Neuronal stem cell (in vitro differentiated cells): ENCODE measurements around the gene PCLO.

Experiments
- DNase-seq: peaks from one replicate; pipeline ENCODE4 v3.0.0-alpha.2; 2013; ENCODE audit warnings: low spot score
- H2AFZ ChIP-seq: one replicate; pipeline ENCODE4 v1.6.1; 2013; ENCODE audit warnings: mild to moderate bottlenecking, low read length, inconsistent platforms
- H2AK5ac ChIP-seq: 2 replicates; pipeline ENCODE4 v1.6.1; 2013; ENCODE audit warnings: low read depth, mild to moderate bottlenecking, inconsistent platforms, low read length, moderate library complexity, mixed read lengths
- H2BK120ac ChIP-seq: 2 replicates; pipeline ENCODE4 v1.6.1; 2013; ENCODE audit warnings: low read depth, mild to moderate bottlenecking, inconsistent platforms, low read length, moderate library complexity, mixed read lengths
- H2BK12ac ChIP-seq: one replicate; pipeline ENCODE4 v1.6.1; 2013; ENCODE audit warnings: low read length, inconsistent platforms
- H2BK15ac ChIP-seq: 2 replicates; pipeline ENCODE4 v1.6.1; 2013; ENCODE audit warnings: mild to moderate bottlenecking, low read length, inconsistent platforms, mixed read lengths
- H2BK5ac ChIP-seq: one replicate; pipeline ENCODE4 v1.6.1; 2013; ENCODE audit warnings: inconsistent platforms, mild to moderate bottlenecking, low read length, moderate library complexity
- H3K14ac ChIP-seq: one replicate; pipeline ENCODE4 v1.6.1; 2013; ENCODE audit warnings: low read length, inconsistent platforms
- H3K18ac ChIP-seq: 2 replicates; pipeline ENCODE4 v1.6.1; 2013; ENCODE audit warnings: low read length, inconsistent platforms
- H3K23ac ChIP-seq: 2 replicates; pipeline ENCODE4 v1.6.1; 2013; ENCODE audit warnings: low read depth, mild to moderate bottlenecking, mixed read lengths, low read length, inconsistent platforms; ENCODE audit not compliant: poor library complexity
- H3K27ac ChIP-seq: replicated peaks from 3 replicates; pipeline ENCODE4 v1.5.1; 2013; ENCODE audit warnings: low read length, inconsistent platforms
- H3K27me3 ChIP-seq, 3 experiments: 2 replicates each; pipeline ENCODE4 v1.6.1; 2013; ENCODE audit warnings: low read length in 3 of 3, mild to moderate bottlenecking in 2 of 3, inconsistent platforms in 1 of 3, low read depth in 1 of 3, mixed read lengths in 1 of 3, moderate library complexity in 1 of 3; ENCODE audit not compliant: control insufficient read depth in 3 of 3, insufficient read depth in 3 of 3
- H3K36me3 ChIP-seq, 2 donors: replicated peaks in 1 of 2; 2 replicates each; pipeline ENCODE4 v1.6.1; 2013; ENCODE audit warnings: low read length in 2 of 2; ENCODE audit not compliant: control insufficient read depth in 2 of 2, insufficient read depth in 2 of 2
- H3K4ac ChIP-seq: 2 replicates; pipeline ENCODE4 v1.6.1; 2013; ENCODE audit warnings: inconsistent platforms, mild to moderate bottlenecking, low read length, moderate library complexity
- H3K4me1 ChIP-seq, 2 donors: 1 replicate in 1 of 2; 2 replicates in 1 of 2; pipeline ENCODE4 v1.6.1; 2013; ENCODE audit warnings: low read length in 2 of 2, low read depth in 1 of 2; ENCODE audit not compliant: control insufficient read depth in 2 of 2, insufficient read depth in 1 of 2
- H3K4me2 ChIP-seq: one replicate; pipeline ENCODE4 v1.6.1; 2013; ENCODE audit warnings: mild to moderate bottlenecking, low read length, inconsistent platforms; ENCODE audit not compliant: insufficient read depth, poor library complexity, severe bottlenecking
- H3K4me3 ChIP-seq, 2 donors: 2 replicates each; pipeline ENCODE4 v1.5.1; 2013; ENCODE audit warnings: low read length in 2 of 2, mild to moderate bottlenecking in 2 of 2, inconsistent platforms in 1 of 2, moderate library complexity in 1 of 2
- H3K79me1 ChIP-seq: one replicate; pipeline ENCODE4 v1.6.1; 2013; ENCODE audit warnings: low read depth, mild to moderate bottlenecking, inconsistent platforms, low read length, moderate library complexity
- H3K9ac ChIP-seq: one replicate; pipeline ENCODE4 v1.6.1; 2013; ENCODE audit warnings: mild to moderate bottlenecking, low read depth, low read length, inconsistent platforms; ENCODE audit not compliant: poor library complexity
- H3K9me3 ChIP-seq, 2 donors: replicated peaks in 1 of 2; 2 replicates each; pipeline versions ENCODE3 to v1.6.1; 2013; ENCODE audit warnings: low read length in 2 of 2, mild to moderate bottlenecking in 2 of 2, inconsistent platforms in 1 of 2, low read depth in 1 of 2, mixed read lengths in 1 of 2, moderate library complexity in 1 of 2; ENCODE audit not compliant: control insufficient read depth in 2 of 2, insufficient read depth in 1 of 2
- H4K8ac ChIP-seq: one replicate; pipeline ENCODE4 v1.6.1; 2013; ENCODE audit warnings: low read depth, mild to moderate bottlenecking, inconsistent platforms, low read length, moderate library complexity
- H4K91ac ChIP-seq: one replicate; pipeline ENCODE4 v1.6.1; 2013; ENCODE audit warnings: low read length, low read depth, mild to moderate bottlenecking, inconsistent platforms; ENCODE audit not compliant: poor library complexity
- WGBS, 2 donors: extraction: QIAGEN DNeasy Blood & Tissue Kit; methylation state at CpG; one replicate each; pipeline ENCODE4 v1.1.7; 2013; ENCODE audit warnings: missing lambda C conversion rate in 2 of 2, mixed read lengths in 1 of 2; ENCODE audit not compliant: insufficient read length in 2 of 2, insufficient replicate concordance in 1 of 2; ENCODE audit errors: extremely low coverage in 2 of 2; 5-methylcytosine and 5-hydroxymethylcytosine counted together

PCLO gene

DNA sequence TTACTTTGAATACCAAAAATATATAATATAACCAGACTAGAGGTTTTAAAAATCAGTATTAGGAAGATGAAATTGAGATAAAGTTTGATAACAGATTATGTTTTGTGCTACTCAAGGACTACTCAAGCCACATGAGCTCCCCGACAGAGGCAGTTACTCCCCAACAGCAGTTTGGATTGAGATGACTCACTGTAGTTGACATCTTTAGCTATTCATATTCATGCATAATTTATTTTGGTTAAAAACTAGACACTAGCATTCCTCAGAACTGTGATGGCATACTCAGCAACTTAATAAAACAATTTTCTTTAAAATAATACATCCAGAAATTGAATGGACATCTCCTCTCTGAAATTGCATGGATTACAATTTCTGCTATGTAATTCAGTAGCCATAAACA lies 19.6 kb downstream of the PCLO start:
- Histone ChIP-seq H3K79me1 (no peaks in the 10 kb centered on the region), H2BK120ac (no peak overlapping the region), H3K14ac (no peak overlapping the region), H4K8ac (no peak overlapping the region), H3K9me3 (peaks cover 0 to 4% of the 10 kb centered on the region in 2 donors), H3K27ac (no peak overlapping the region), H3K36me3 (peaks cover 0 to 44% of the 10 kb centered on the region in 2 donors), H2BK12ac (no peak overlapping the region), H3K9ac (no peak overlapping the region), H3K4me2 (no peak overlapping the region), H3K4me1 (no peaks in the 10 kb centered on the region), H2AK5ac (no peak overlapping the region), H2AFZ (no peak overlapping the region), H3K18ac (no peak overlapping the region), H3K4me3 (no peak overlapping the region), H4K91ac (no peak overlapping the region), H2BK5ac (no peak overlapping the region), H3K23ac (no peak overlapping the region), H2BK15ac (no peak overlapping the region), H3K4ac (no peak overlapping the region), H3K27me3 (no peaks in the 10 kb centered on the region)
- DNase-seq = no peak
- WGBS, 2 donors = no CpG with 5 or more reads among the region's 1 CpG

DNA sequence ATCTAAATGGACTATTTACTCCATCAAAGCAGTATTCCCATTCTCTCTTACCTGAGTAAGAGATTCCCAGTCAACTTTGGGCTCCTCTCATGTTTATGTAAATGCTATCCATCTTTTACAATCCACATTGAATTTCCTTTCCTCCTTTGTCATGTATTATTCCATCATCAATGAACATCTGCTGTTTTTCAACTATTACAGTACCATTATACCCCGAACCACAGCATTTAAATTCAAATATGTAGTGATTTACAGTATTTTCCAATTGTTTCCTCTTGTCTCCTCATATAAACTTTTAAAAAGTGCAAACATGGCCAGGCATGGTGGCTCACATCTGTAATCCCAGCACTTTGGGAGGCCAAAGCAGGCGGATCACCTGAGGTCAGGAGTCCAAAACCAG lies 20.3 kb downstream of the PCLO start:
- no peaks in the 10 kb centered on the region for H3K79me1 ChIP-seq
- H3K36me3 ChIP-seq = peaks cover 0 to 42% of the 10 kb centered on the region in 2 donors
- no peak overlapping the region for H2AK5ac ChIP-seq
- H3K4ac ChIP-seq = no peak overlapping the region
- H4K91ac ChIP-seq = no peak overlapping the region
- H3K4me2 ChIP-seq = no peak overlapping the region
- H2BK5ac ChIP-seq = no peak overlapping the region
- no peak overlapping the region for H3K9ac ChIP-seq
- no peak overlapping the region for H2BK15ac ChIP-seq
- no peak overlapping the region for H2BK120ac ChIP-seq
- no peak overlapping the region for H3K14ac ChIP-seq
- peaks cover 0 to 4% of the 10 kb centered on the region in 2 donors for H3K9me3 ChIP-seq
- H3K27me3 ChIP-seq = no peaks in the 10 kb centered on the region
- no peaks in the 10 kb centered on the region for H3K4me1 ChIP-seq
- no peak overlapping the region for H3K27ac ChIP-seq
- H2AFZ ChIP-seq = no peak overlapping the region
- H3K4me3 ChIP-seq = no peak overlapping the region
- no peak overlapping the region for H3K23ac ChIP-seq
- no peak for DNase-seq
- H4K8ac ChIP-seq = peak overlapping the region; percentile 43
- no peak overlapping the region for H3K18ac ChIP-seq
- no peak overlapping the region for H2BK12ac ChIP-seq
- WGBS, 2 donors = no CpG with 5 or more reads among the region's 2 CpGs

DNA sequence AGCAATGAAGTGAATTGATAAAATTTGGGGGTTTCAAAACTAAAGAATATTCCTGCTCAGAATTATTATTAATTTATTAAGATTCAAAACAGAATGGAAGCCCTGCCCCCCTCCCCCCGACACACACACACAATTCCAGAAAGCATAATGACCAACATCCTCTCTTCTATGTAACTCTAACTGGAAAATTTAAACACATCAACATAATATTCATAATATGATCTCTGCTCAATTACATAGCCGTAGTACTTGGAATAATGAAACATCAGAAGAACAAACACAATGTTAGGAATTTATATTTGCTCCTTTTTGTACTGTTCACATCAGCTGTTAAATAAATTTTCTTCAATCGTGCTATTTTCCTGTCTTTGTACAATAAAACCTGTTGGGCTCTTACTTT lies 20.8 kb downstream of the PCLO start:
- no peak overlapping the region for H2AK5ac ChIP-seq
- H3K4me1 ChIP-seq = no peaks in the 10 kb centered on the region
- no peaks in the 10 kb centered on the region for H3K27me3 ChIP-seq
- no peaks in the 10 kb centered on the region for H3K79me1 ChIP-seq
- H3K14ac ChIP-seq = no peak overlapping the region
- H2BK12ac ChIP-seq = no peak overlapping the region
- no peak overlapping the region for H3K4ac ChIP-seq
- H2BK120ac ChIP-seq = no peak overlapping the region
- H3K23ac ChIP-seq = no peak overlapping the region
- no peak overlapping the region for H3K4me3 ChIP-seq
- no peak overlapping the region for H4K8ac ChIP-seq
- H3K4me2 ChIP-seq = no peak overlapping the region
- no peak overlapping the region for H4K91ac ChIP-seq
- H2AFZ ChIP-seq = no peak overlapping the region
- H3K27ac ChIP-seq = no peak overlapping the region
- WGBS, 2 donors = no CpG with 5 or more reads among the region's 3 CpGs
- DNase-seq = no peak
- no peak overlapping the region for H3K9ac ChIP-seq
- H3K18ac ChIP-seq = no peak overlapping the region
- H2BK15ac ChIP-seq = no peak overlapping the region
- no peak overlapping the region for H2BK5ac ChIP-seq
- peaks cover 0 to 4% of the 10 kb centered on the region in 2 donors for H3K9me3 ChIP-seq
- peaks cover 0 to 40% of the 10 kb centered on the region in 2 donors for H3K36me3 ChIP-seq

DNA sequence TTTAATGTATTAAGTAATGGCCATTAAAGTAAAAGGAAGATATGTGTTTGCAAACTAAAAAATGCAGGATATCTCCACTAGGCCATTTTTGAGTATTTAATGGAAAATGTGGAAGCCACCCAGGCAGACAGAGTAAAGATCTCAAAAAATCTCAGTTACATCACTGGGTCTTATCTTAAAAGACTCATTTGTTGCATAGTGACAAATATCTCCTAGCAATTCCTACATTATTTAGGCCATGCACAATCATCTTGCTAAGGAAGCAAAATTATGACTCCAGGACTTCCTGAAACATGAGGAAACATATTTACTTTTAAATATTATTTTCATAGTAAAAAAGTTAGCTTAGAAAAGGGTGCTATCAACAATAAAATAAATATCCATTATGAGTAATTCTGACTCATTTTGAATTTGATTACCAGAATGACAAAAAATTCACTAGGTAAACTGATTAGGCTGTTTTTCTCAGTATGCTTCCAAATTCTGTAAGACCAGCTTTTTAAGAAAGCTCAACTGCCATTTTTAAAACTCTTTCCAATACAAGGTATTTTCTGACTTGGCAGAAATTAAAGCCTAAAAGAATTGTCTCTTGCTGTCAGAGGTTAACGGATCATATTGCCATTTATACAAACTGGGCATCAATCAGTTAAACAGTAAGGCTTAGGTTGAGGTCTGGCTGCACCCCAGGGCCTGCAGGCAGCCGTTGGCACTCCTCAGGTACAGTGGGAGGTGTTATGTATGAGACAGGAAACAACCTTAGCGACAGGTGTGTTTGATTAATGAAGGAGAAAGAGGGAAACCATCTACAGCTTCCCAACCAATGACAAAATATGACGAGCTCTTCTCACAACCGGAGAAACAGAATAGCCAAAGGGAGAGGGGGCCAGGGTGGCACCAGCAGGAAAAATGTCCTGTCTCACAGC lies 31.8 kb downstream of the PCLO start:
- Histone ChIP-seq H3K36me3 (peaks cover 0 to 44% of the 10 kb centered on the region in 2 donors), H3K9ac (no peak overlapping the region), H2BK15ac (no peak overlapping the region), H2BK12ac (no peak overlapping the region), H3K9me3 (peaks cover 0 to 3% of the 10 kb centered on the region in 2 donors), H2BK5ac (no peak overlapping the region), H2BK120ac (no peak overlapping the region), H3K4me1 (no peaks in the 10 kb centered on the region), H3K79me1 (no peaks in the 10 kb centered on the region), H3K23ac (no peak overlapping the region), H3K4me3 (no peak overlapping the region), H3K27me3 (no peaks in the 10 kb centered on the region), H3K27ac (no peak overlapping the region), H4K8ac (no peak overlapping the region), H3K4ac (no peak overlapping the region), H3K14ac (no peak overlapping the region), H2AK5ac (no peak overlapping the region), H4K91ac (no peak overlapping the region), H3K4me2 (no peak overlapping the region), H2AFZ (no peak overlapping the region), H3K18ac (no peak overlapping the region)
- no CpG with 5 or more reads among the region's 5 CpGs for whole genome bisulfite sequencing, 2 donors
- DNase-seq = no peak
